Ascending aorta (tissue), 2 donors: ENCODE data around the gene SLC39A9. TPM values are rescaled to one million over a fixed set of nuclear protein-coding genes. Genes with fewer than 3 reads are reported as not detected.
"Not testable (repeated sequence)": the region's sequence is repeated elsewhere in the genome, so short reads cannot be mapped to it uniquely, and the experiment has no call there.

Source experiments
- DNase-seq, 2 donors: peaks; one replicate each; pipeline ENCODE4 v3.0.0-alpha.2; 2019; ENCODE audit warnings: low spot score in 2 of 2
- H3K27ac ChIP-seq, 2 donors: fragments of 200-600 bp; sonication (generic); one replicate each; pipeline ENCODE4 v1.5.1; 2016 to 2017; ENCODE audit warnings: mild to moderate bottlenecking in 1 of 2
- H3K27me3 ChIP-seq: fragments of 200-600 bp; sonication (generic); one replicate; pipeline ENCODE4 v1.5.1; 2017
- H3K36me3 ChIP-seq, 2 donors: fragments of 200-600 bp; sonication (generic); one replicate each; pipeline ENCODE4 v1.5.1; 2016
- H3K4me1 ChIP-seq, 2 donors: fragments of 200-600 bp; sonication (generic); one replicate each; pipeline ENCODE4 v1.5.1; 2016 to 2017; ENCODE audit warnings: mild to moderate bottlenecking in 1 of 2
- H3K4me3 ChIP-seq, 2 donors: fragments of 200-600 bp; sonication (generic); one replicate each; pipeline ENCODE4 v1.5.1; 2016 to 2017; ENCODE audit warnings: mild to moderate bottlenecking in 1 of 2
- H3K9me3 ChIP-seq, 2 donors: fragments of 200-600 bp; sonication (generic); one replicate each; pipeline ENCODE4 v1.5.1; 2016
- intact Hi-C: fragments of 100-400 bp; cut with DNase I; formaldehyde crosslinking; loops from one replicate; pipeline ENCODE4 v1.15.1; 2023
- total RNA-seq: library from RNA; depleted of rRNA; stranded (reverse); fragments of >200 nt; gene quantifications from one replicate; pipeline ENCODE4 v1.1.0, GENCODE V29; 2016
- TF ChIP-seq, protein P1 (sequence below), 3 experiments: fragments of 200-600 bp in 2 of 3; fragments of 450-650 bp in 1 of 3; sonication (generic) in 2 of 3; IDR thresholded peaks; one replicate each; pipeline ENCODE4 v1.5.1; 2016 to 2019; ENCODE audit warnings: antibody characterized with exemption in 3 of 3, mild to moderate bottlenecking in 1 of 3, moderate library complexity in 1 of 3

The SLC39A9 gene
- total RNA-seq, 1 donor from 2014 or later, result 26.2 TPM

DNA sequence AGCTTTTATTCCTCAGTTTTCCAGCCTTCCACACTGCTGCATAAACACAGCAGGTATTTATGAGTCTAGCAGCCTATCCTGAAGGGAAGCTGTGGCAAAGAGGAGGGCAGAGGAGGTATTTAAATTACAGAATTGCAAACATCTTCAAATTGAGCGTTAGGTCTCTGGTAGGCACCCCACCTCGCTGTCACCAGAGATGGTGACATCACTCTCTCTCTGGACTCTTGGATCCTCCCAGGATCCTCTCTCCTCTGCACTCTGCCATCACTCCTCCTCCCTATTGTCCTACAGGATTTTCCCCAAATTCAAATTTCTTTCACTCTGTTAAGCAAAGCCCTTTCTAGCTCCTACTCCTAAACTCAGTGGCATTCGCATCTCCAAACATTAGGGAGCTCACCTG is 92.7 kb downstream of the SLC39A9 start:
- Histone ChIP-seq H3K27me3 (no peaks in the 10 kb centered on the region), H3K4me1 (no peaks in the 10 kb centered on the region), H3K9me3 (no peaks in the 10 kb centered on the region), H3K4me3 (no peak overlapping the region), H3K27ac (no peak overlapping the region), H3K36me3 (no peaks in the 10 kb centered on the region)
- intact Hi-C loops, result no loop called here
- TF ChIP-seq, protein P1, sequence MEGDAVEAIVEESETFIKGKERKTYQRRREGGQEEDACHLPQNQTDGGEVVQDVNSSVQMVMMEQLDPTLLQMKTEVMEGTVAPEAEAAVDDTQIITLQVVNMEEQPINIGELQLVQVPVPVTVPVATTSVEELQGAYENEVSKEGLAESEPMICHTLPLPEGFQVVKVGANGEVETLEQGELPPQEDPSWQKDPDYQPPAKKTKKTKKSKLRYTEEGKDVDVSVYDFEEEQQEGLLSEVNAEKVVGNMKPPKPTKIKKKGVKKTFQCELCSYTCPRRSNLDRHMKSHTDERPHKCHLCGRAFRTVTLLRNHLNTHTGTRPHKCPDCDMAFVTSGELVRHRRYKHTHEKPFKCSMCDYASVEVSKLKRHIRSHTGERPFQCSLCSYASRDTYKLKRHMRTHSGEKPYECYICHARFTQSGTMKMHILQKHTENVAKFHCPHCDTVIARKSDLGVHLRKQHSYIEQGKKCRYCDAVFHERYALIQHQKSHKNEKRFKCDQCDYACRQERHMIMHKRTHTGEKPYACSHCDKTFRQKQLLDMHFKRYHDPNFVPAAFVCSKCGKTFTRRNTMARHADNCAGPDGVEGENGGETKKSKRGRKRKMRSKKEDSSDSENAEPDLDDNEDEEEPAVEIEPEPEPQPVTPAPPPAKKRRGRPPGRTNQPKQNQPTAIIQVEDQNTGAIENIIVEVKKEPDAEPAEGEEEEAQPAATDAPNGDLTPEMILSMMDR (IDR thresholded peaks at IDR 0.05), result no peak
- no peak for DNase-seq

DNA sequence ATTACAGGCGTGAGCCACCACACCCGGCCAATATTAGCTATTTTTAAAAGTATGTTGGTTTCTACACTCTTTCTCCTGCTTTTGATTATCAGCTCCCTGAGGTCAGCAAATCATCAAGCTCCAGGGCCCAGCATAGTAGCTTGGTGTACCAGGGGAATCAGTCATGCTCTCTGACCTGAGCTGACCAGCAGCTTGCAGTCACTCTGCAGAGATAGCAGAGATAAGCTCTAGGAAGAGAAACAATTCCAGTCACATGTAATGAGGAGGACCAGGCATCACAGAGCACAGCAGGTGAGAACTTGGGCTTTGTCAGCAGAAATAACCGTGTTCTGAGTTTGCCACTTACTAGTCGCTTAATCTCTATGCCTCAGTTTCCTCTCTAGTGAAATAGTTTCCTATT is 94.5 kb downstream of the SLC39A9 start:
- Histone ChIP-seq H3K36me3 (no peaks in the 10 kb centered on the region), H3K27ac (no peak overlapping the region), H3K27me3 (no peaks in the 10 kb centered on the region), H3K4me1 (no peaks in the 10 kb centered on the region), H3K4me3 (no peak overlapping the region), H3K9me3 (no peaks in the 10 kb centered on the region)
- TF ChIP-seq, protein P1 (IDR thresholded peaks at IDR 0.05), result no peak
- DNase-seq, result no peak
- intact Hi-C loops, result no loop called here

DNA sequence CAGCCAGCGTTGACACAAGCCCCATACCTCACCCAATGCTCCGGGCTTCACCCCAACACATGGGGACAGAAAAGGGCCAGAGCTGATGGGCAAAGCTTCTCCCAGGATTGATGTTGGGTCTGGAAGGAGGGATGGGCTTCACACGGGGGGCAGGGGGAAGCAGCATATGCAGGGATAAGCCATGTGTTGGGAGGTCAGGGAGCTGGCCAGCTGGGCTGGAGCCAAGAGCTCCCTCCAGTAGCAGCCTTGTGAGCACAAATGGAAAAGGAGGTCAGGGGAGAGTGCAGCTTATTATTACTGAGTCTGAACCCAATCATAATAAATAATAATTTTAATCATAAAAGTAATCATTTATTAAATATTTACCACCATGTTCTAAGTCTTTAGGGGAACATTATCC is 95.3 kb downstream of the SLC39A9 start:
- Histone ChIP-seq H3K36me3 (no peaks in the 10 kb centered on the region), H3K4me1 (no peaks in the 10 kb centered on the region), H3K9me3 (no peaks in the 10 kb centered on the region), H3K4me3 (no peak overlapping the region), H3K27ac (no peak overlapping the region), H3K27me3 (no peaks in the 10 kb centered on the region)
- intact Hi-C loops, result no loop called here
- DNase-seq, result no peak
- TF ChIP-seq, protein P1 (IDR thresholded peaks at IDR 0.05), result no peak

DNA sequence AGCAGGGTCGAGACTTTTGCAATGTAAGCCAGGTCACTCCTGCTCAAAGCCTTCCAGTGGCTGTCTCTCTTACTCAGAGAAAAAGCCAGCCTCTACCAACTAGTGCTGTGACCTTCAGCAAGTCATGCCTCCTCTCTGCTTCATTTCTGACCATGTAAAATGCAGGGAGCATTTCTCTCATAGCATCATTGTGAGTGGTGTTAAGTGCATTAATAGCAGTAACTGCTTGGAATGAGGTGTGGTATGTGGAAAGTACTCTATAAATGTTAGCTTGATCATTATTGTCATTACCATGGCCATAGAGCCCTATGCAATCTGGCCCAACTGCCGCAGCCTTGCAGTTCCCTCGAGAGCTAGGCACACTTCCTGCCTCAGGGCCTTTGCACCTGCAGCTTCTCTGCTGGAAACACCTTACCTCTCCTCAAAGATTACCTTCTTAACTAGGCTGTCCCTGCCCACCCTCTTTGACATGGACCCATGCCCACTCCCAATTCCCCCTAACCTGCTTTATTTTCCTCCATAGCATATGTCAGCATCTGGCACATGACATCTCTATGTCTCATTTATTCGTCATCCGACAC is 96.9 kb downstream of the SLC39A9 start:
- TF ChIP-seq, protein P1 (IDR thresholded peaks at IDR 0.05), result no peak
- Histone ChIP-seq H3K36me3 (no peaks in the 10 kb centered on the region), H3K9me3 (no peaks in the 10 kb centered on the region), H3K4me3 (no peak overlapping the region), H3K4me1 (no peaks in the 10 kb centered on the region), H3K27me3 (no peaks in the 10 kb centered on the region), H3K27ac (no peak overlapping the region)
- intact Hi-C loops, result no loop called here
- no peak for DNase-seq

DNA sequence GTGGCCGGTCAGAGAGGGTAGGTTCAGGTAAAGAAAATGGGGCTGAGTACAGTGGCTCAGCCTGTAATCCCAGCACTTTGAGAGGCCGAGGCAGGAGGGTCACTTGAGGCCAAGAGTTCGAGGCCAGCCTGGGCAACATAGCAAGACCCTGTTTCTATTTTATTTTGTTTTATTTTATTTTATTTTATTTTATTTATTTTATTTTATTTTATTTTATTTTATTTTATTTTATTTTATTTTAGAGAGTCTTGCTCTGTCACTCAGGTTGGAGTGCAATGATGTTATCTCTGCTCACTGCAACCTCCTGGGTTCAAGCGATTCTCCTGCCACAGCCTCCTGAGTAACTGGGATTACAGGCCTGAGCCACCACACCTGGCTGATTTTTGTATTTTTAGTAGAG is 99.4 kb downstream of the SLC39A9 start:
- H3K4me3 ChIP-seq, intact Hi-C loops, H3K9me3 ChIP-seq, H3K27ac ChIP-seq, H3K27me3 ChIP-seq, H3K36me3 ChIP-seq, DNase-seq, H3K4me1 ChIP-seq: not testable (repeated sequence)

DNA sequence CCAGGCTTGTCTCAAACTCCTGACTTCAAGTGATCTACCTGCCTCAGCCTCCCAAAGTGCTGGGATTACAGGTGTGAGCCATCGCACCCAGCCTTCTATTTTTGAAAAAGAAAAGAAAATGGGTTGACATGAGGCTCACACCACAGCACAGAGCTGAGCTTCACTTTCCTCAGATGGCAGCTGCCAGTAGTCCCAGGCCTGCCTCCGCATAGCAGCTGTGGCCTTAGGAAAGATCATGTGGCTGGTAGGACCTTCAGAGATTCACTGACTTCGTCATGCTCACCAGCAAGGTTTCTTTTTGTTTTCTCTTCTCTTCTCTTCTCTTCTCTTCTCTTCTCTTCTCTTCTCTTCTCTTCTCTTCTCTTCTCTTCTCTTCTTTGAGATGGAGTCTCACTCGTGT is 99.8 kb downstream of the SLC39A9 start:
- H3K36me3 ChIP-seq, H3K27ac ChIP-seq, intact Hi-C loops, H3K4me1 ChIP-seq, H3K9me3 ChIP-seq, DNase-seq, H3K27me3 ChIP-seq, H3K4me3 ChIP-seq: not testable (repeated sequence)

DNA sequence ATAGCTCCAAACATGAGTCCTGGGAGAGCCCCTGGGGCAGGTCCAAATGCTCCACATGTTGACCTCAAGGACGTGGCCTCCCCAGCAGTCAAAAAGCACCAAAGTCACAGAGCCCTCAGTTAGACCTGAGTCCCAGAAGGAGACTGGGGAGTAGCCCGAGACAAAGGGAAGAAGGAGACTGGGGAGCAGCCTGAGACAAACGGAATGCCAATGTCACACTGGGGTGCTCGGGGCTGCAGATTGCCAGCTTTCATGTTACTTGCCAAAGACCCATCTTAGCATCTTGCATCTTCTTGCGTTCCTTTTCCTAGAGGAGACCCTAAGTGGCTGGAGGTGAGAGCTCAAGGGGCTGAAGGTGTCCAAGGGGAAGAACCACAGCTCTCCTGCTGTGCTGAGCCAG is 100.9 kb downstream of the SLC39A9 start:
- H3K36me3 ChIP-seq, result no peaks in the 10 kb centered on the region
- intact Hi-C loops, result no loop called here

More for the DNA sequence above, 100.9 kb downstream of the SLC39A9 start:
- Histone ChIP-seq H3K27me3 (no peaks in the 10 kb centered on the region), H3K27ac (no peak overlapping the region), H3K4me1 (peaks cover 0 to 6% of the 10 kb centered on the region in 2 donors), H3K4me3 (no peak overlapping the region), H3K9me3 (no peaks in the 10 kb centered on the region)
- no peak for DNase-seq
- TF ChIP-seq, protein P1 (IDR thresholded peaks at IDR 0.05), result no peak
